Loucy (cell line): ENCODE results near the gene STX7.

Experiments used
- H2AFZ ChIP-seq: fragments of 200-600 bp; sonication (generic); 2 replicates; pipeline ENCODE4 v1.6.0; 2016; ENCODE audit warnings: antibody characterized with exemption, mild to moderate bottlenecking, low read length, moderate library complexity
- H3F3A ChIP-seq: fragments of 200-600 bp; 2 replicates; pipeline ENCODE4 v1.6.0; 2016; ENCODE audit warnings: antibody characterized with exemption, low read depth, mild to moderate bottlenecking
- H3K27me3 ChIP-seq: fragments of 200-600 bp; sonication (generic); 2 replicates; pipeline ENCODE4 v1.6.1; 2014; ENCODE audit warnings: low read length, mild to moderate bottlenecking; ENCODE audit not compliant: insufficient read depth, poor library complexity, severe bottlenecking
- H3K36me3 ChIP-seq: fragments of 200-600 bp; sonication (generic); 2 replicates; pipeline ENCODE4 v1.6.1; 2016; ENCODE audit warnings: low read length; ENCODE audit not compliant: insufficient read depth
- H3K4me1 ChIP-seq: fragments of 200-600 bp; sonication (generic); 2 replicates; pipeline ENCODE4 v1.5.1; 2014; ENCODE audit warnings: low read length, mild to moderate bottlenecking; ENCODE audit not compliant: insufficient read depth, poor library complexity, severe bottlenecking
- H3K4me2 ChIP-seq: fragments of 200-600 bp; sonication (generic); 2 replicates; pipeline ENCODE4 v1.6.0; 2014; ENCODE audit warnings: antibody characterized with exemption, low read length, low read depth, mild to moderate bottlenecking; ENCODE audit not compliant: poor library complexity, severe bottlenecking
- H3K4me3 ChIP-seq: fragments of 200-600 bp; sonication (generic); 2 replicates; pipeline ENCODE4 v1.5.1; 2014; ENCODE audit warnings: low read length, mild to moderate bottlenecking, mixed read lengths; ENCODE audit not compliant: poor library complexity, severe bottlenecking
- H3K79me2 ChIP-seq: fragments of 200-600 bp; sonication (generic); 2 replicates; pipeline ENCODE4 v1.6.1; 2014; ENCODE audit warnings: low read length; ENCODE audit not compliant: insufficient read depth
- H3K9ac ChIP-seq: fragments of 200-600 bp; sonication (generic); 2 replicates; pipeline ENCODE4 v1.6.0; 2014; ENCODE audit warnings: mild to moderate bottlenecking, low read depth, low read length, moderate library complexity; ENCODE audit not compliant: poor library complexity, severe bottlenecking
- H3K9me2 ChIP-seq: fragments of 200-600 bp; sonication (generic); replicated peaks from 2 replicates; pipeline ENCODE4 v1.6.1; 2016; ENCODE audit warnings: low read depth, low read length, mixed read lengths
- H3K9me3 ChIP-seq: fragments of 200-600 bp; sonication (generic); 2 replicates; pipeline ENCODE4 v1.6.1; 2014; ENCODE audit warnings: mild to moderate bottlenecking, antibody characterized with exemption, low read length, low read depth; ENCODE audit not compliant: insufficient read depth
- H4K20me1 ChIP-seq: fragments of 200-600 bp; sonication (generic); 2 replicates; pipeline ENCODE4 v1.6.0; 2014; ENCODE audit warnings: antibody characterized with exemption, low read length, mild to moderate bottlenecking; ENCODE audit not compliant: insufficient read depth, poor library complexity, severe bottlenecking
- EZH2phosphoT487 ChIP-seq: fragments of 200-600 bp; IDR thresholded peaks from 2 replicates; pipeline ENCODE4 v1.6.1; 2018; ENCODE audit warnings: antibody characterized with exemption, mild to moderate bottlenecking, moderate library complexity, borderline replicate concordance
- TF ChIP-seq, protein P1 (sequence below): fragments of 200-600 bp; sonication (generic); conservative IDR thresholded peaks from 2 replicates; pipeline ENCODE4 v1.5.1; 2014; ENCODE audit warnings: mild to moderate bottlenecking, antibody characterized with exemption, low read length

Gene STX7

DNA sequence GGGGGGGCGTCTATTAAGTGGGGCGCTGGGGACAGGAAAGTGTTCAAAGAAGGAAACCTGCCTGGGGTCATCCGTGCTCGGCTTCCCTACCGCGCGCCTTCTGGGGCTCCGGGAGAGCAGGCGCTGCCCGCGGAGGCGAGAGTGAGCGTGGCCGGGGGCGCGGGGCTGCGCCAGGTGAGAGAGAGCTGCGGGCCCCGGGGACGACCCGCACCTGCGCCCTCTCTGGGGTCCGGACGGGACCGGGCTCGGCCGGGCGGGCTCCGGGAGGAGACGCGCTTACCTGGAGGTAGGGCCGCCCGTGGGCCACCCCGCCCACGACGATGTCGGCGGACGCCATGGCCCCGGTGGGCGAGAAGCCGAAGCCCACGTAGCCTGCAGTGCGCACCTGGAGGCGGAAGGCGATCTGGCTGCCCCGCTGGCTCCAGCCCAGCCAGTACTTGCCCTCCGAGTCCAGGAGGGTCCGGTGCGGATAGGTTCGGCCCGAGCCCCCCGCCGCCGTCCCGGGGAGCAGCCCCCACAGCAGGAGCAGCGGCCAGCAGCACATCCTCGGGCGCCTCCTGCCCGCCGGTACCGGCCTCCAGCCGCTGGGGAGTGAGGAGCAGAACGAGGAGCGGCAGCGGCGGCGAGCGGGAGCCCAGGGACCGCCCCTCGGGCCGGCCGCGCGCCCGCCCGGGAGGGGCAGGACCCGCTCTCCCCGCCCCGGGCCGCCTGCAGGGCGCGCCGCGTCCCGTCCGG, 111.9 kb downstream of the STX7 start, which contains the start of gene MOXD1:
TSS of gene MOXD1 (minus strand) at position 593 of the 735 bp plus-strand sequence. CDS start at position 544, 49 bp downstream.
- no peak within 1 kb of the TSS for H3K4me2 ChIP-seq
- TF ChIP-seq EZH2phosphoT487 = no peak
- TF ChIP-seq, protein P1, sequence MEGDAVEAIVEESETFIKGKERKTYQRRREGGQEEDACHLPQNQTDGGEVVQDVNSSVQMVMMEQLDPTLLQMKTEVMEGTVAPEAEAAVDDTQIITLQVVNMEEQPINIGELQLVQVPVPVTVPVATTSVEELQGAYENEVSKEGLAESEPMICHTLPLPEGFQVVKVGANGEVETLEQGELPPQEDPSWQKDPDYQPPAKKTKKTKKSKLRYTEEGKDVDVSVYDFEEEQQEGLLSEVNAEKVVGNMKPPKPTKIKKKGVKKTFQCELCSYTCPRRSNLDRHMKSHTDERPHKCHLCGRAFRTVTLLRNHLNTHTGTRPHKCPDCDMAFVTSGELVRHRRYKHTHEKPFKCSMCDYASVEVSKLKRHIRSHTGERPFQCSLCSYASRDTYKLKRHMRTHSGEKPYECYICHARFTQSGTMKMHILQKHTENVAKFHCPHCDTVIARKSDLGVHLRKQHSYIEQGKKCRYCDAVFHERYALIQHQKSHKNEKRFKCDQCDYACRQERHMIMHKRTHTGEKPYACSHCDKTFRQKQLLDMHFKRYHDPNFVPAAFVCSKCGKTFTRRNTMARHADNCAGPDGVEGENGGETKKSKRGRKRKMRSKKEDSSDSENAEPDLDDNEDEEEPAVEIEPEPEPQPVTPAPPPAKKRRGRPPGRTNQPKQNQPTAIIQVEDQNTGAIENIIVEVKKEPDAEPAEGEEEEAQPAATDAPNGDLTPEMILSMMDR = no peak
- no peaks in the 10 kb centered on the region for H3K9me2 ChIP-seq
- H3K36me3 ChIP-seq = no peaks in the 10 kb centered on the region
- no peaks in the 10 kb centered on the region for H3F3A ChIP-seq
- no peaks in the 10 kb centered on the region for H3K9me3 ChIP-seq
- no peak within 1 kb of the TSS for H3K9ac ChIP-seq
- H3K27me3 ChIP-seq = no peaks in the 10 kb centered on the region
- H3K4me1 ChIP-seq = no peaks in the 10 kb centered on the region
- no peaks in the 10 kb centered on the region for H4K20me1 ChIP-seq
- no peak within 1 kb of the TSS for H2AFZ ChIP-seq
- H3K79me2 ChIP-seq = no peaks in the 10 kb centered on the region
- no peak within 1 kb of the TSS for H3K4me3 ChIP-seq

- Histone ChIP-seq H2AFZ (no peak overlapping the region), H3K27me3 (no peaks in the 10 kb centered on the region), H3K9me2 (no peaks in the 10 kb centered on the region), H3K4me2 (no peak overlapping the region), H4K20me1 (no peaks in the 10 kb centered on the region), H3K9me3 (no peaks in the 10 kb centered on the region), H3K36me3 (no peaks in the 10 kb centered on the region), H3K79me2 (no peaks in the 10 kb centered on the region), H3K4me1 (no peaks in the 10 kb centered on the region), H3K9ac (no peak overlapping the region), H3F3A (no peaks in the 10 kb centered on the region), H3K4me3 (no peak overlapping the region)
- TF ChIP-seq, protein P1 = no peak
- no peak for TF ChIP-seq EZH2phosphoT487
These were observed 112.4 kb downstream of the STX7 start for GRCh38 chr6:132400555-132400882.

GRCh38 chr6:132399376-132400074, 113.4 kb downstream of the STX7 start:
- H4K20me1 ChIP-seq = no peaks in the 10 kb centered on the region
- no peaks in the 10 kb centered on the region for H3K9me2 ChIP-seq
- H3K4me2 ChIP-seq = no peak overlapping the region
- TF ChIP-seq EZH2phosphoT487 = no peak
- TF ChIP-seq, protein P1 = no peak
- no peak overlapping the region for H3K9ac ChIP-seq
- no peaks in the 10 kb centered on the region for H3K4me1 ChIP-seq
- H2AFZ ChIP-seq = no peak overlapping the region
- H3K79me2 ChIP-seq = no peaks in the 10 kb centered on the region
- H3K27me3 ChIP-seq = no peaks in the 10 kb centered on the region
- no peaks in the 10 kb centered on the region for H3F3A ChIP-seq
- H3K9me3 ChIP-seq = no peaks in the 10 kb centered on the region
- no peak overlapping the region for H3K4me3 ChIP-seq
- H3K36me3 ChIP-seq = no peaks in the 10 kb centered on the region
